HCT116 (cell line): Measurements from ENCODE around the gene SUN2.

Experiments
- CBX3 ChIP-seq: IDR thresholded peaks from 2 replicates; pipeline ENCODE4 v1.6.1; 2012; ENCODE audit warnings: low read depth
- EZH2 ChIP-seq: fragments of 200-600 bp; sonication (generic); IDR thresholded peaks from 2 replicates; pipeline ENCODE4 v1.6.1; 2017; ENCODE audit warnings: antibody characterized with exemption, mixed run types
- EZH2phosphoT487 ChIP-seq: fragments of 200-600 bp; IDR thresholded peaks from 2 replicates; pipeline ENCODE4 v1.6.1; 2018; ENCODE audit warnings: antibody characterized with exemption, borderline replicate concordance
- JUND ChIP-seq: IDR thresholded peaks from 2 replicates; pipeline ENCODE4 v1.6.1; 2012
- POLR2A ChIP-seq: IDR thresholded peaks from 2 replicates; pipeline ENCODE4 v1.7.0; 2011; ENCODE audit warnings: borderline replicate concordance; ENCODE audit not compliant: insufficient read depth, insufficient read length; ENCODE audit errors: extremely low read depth
- POLR2AphosphoS5 ChIP-seq: IDR thresholded peaks from 2 replicates; pipeline ENCODE4 v1.6.1; 2011; ENCODE audit warnings: mild to moderate bottlenecking, low read depth, low read length, moderate library complexity
- RAD21 ChIP-seq: IDR thresholded peaks from 2 replicates; pipeline ENCODE4 v1.6.1; 2012; ENCODE audit warnings: low read depth, mild to moderate bottlenecking
- SP1 ChIP-seq: IDR thresholded peaks from 2 replicates; pipeline ENCODE4 v1.6.1; 2012; ENCODE audit warnings: low read depth
- SRF ChIP-seq: IDR thresholded peaks from 2 replicates; pipeline ENCODE4 v1.6.1; 2012; ENCODE audit warnings: low read depth
- TCF7L2 ChIP-seq: IDR thresholded peaks from 2 replicates; pipeline ENCODE4 v1.7.0; 2011; ENCODE audit warnings: borderline replicate concordance, inconsistent platforms; ENCODE audit not compliant: insufficient read depth, insufficient read length; ENCODE audit errors: extremely low read depth
- ZNF274 ChIP-seq: fragments of 200-500 bp; sonication (Bioruptor generic); IDR thresholded peaks from 2 replicates; pipeline ENCODE4 v1.6.1; 2014; ENCODE audit warnings: mild to moderate bottlenecking, low read depth, low read length, inconsistent platforms
- TF ChIP-seq, protein P1 (sequence below), 3 experiments: fragments of 200-600 bp in 1 of 3; sonication (generic) in 1 of 3; IDR thresholded peaks in 2 of 3; conservative IDR thresholded peaks in 1 of 3; 2 replicates each; pipeline ENCODE4 v1.5.1; 2012 to 2017; ENCODE audit warnings: low read depth in 2 of 3, low read length in 2 of 3, antibody characterized with exemption in 1 of 3, borderline replicate concordance in 1 of 3, control low read depth in 1 of 3, mild to moderate bottlenecking in 1 of 3, mixed read lengths in 1 of 3, mixed run types in 1 of 3, moderate library complexity in 1 of 3; ENCODE audit not compliant: insufficient read depth in 1 of 3
- TF ChIP-seq, protein P2 (sequence below): IDR thresholded peaks from 2 replicates; pipeline ENCODE4 v1.6.1; 2012; ENCODE audit warnings: low read depth

DNA sequence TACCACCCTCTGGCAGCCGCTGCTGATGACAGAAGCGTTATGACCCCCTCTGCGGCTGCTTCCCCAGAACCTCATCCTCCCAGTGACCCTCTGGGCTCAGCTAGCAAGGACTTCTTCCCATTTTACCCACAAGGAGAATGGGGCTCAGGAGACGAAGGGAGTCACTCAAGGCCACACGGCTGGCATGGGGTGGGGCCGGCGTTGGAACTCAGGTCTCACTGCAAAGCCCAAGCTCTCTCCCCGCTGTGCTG lies 16.8 kb upstream of the SUN2 start:
- no peak for TF ChIP-seq POLR2AphosphoS5
- no peak for TF ChIP-seq EZH2phosphoT487
- TF ChIP-seq POLR2A = no peak
- TF ChIP-seq, protein P1, sequence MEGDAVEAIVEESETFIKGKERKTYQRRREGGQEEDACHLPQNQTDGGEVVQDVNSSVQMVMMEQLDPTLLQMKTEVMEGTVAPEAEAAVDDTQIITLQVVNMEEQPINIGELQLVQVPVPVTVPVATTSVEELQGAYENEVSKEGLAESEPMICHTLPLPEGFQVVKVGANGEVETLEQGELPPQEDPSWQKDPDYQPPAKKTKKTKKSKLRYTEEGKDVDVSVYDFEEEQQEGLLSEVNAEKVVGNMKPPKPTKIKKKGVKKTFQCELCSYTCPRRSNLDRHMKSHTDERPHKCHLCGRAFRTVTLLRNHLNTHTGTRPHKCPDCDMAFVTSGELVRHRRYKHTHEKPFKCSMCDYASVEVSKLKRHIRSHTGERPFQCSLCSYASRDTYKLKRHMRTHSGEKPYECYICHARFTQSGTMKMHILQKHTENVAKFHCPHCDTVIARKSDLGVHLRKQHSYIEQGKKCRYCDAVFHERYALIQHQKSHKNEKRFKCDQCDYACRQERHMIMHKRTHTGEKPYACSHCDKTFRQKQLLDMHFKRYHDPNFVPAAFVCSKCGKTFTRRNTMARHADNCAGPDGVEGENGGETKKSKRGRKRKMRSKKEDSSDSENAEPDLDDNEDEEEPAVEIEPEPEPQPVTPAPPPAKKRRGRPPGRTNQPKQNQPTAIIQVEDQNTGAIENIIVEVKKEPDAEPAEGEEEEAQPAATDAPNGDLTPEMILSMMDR (IDR thresholded peaks at IDR 0.05 in 2 of 3, conservative IDR thresholded peaks at IDR 0.05 in 1 of 3; ENCODE audit: borderline replicate concordance in 1 of 3, insufficient read depth in 1 of 3, low read depth in 2 of 3, low read length in 2 of 3) = no peak
- no peak for TF ChIP-seq SP1
- no peak for TF ChIP-seq SRF
- no peak for TF ChIP-seq EZH2
- no peak for TF ChIP-seq CBX3
- TF ChIP-seq, protein P2, sequence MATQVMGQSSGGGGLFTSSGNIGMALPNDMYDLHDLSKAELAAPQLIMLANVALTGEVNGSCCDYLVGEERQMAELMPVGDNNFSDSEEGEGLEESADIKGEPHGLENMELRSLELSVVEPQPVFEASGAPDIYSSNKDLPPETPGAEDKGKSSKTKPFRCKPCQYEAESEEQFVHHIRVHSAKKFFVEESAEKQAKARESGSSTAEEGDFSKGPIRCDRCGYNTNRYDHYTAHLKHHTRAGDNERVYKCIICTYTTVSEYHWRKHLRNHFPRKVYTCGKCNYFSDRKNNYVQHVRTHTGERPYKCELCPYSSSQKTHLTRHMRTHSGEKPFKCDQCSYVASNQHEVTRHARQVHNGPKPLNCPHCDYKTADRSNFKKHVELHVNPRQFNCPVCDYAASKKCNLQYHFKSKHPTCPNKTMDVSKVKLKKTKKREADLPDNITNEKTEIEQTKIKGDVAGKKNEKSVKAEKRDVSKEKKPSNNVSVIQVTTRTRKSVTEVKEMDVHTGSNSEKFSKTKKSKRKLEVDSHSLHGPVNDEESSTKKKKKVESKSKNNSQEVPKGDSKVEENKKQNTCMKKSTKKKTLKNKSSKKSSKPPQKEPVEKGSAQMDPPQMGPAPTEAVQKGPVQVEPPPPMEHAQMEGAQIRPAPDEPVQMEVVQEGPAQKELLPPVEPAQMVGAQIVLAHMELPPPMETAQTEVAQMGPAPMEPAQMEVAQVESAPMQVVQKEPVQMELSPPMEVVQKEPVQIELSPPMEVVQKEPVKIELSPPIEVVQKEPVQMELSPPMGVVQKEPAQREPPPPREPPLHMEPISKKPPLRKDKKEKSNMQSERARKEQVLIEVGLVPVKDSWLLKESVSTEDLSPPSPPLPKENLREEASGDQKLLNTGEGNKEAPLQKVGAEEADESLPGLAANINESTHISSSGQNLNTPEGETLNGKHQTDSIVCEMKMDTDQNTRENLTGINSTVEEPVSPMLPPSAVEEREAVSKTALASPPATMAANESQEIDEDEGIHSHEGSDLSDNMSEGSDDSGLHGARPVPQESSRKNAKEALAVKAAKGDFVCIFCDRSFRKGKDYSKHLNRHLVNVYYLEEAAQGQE = no peak
- TF ChIP-seq ZNF274 = no peak
- TF ChIP-seq JUND = no peak
- no peak for TF ChIP-seq RAD21
- TF ChIP-seq TCF7L2 = no peak
